ENCODE results near the gene ANKK1. TPM values are rescaled to one million over a fixed set of nuclear protein-coding genes. Genes with fewer than 3 reads are reported as not detected.

The ANKK1 gene
- total and polyA plus RNA-seq, 8 donors = 0.12 to 2.1 (median 0.22) TPM; not detected in 1

DNA sequence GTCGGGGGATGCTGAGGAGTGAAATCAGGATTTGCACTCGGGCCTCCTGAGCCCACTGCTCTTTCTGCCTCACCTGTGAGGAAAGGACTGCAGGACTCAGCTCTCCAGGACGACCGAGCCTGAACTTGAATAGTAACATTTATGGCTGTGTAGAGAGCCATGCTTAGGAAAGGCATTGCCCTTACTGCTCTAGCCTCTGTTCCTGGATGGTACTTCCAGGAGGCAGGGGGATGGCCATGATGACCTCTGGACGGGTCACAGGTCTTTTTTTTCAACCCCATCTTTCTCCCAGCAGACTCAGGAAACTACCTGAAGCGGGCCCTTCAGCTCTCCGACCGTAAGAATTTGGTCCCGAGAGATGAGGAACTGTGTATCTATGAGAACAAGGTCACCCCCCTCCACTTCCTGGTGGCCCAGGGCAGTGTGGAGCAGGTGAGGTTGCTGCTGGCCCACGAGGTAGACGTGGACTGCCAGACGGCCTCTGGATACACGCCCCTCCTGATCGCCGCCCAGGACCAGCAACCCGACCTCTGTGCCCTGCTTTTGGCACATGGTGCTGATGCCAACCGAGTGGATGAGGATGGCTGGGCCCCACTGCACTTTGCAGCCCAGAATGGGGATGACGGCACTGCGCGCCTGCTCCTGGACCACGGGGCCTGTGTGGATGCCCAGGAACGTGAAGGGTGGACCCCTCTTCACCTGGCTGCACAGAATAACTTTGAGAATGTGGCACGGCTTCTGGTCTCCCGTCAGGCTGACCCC is 11.3 kb downstream of the ANKK1 start:
- DNase-seq = no peak
- 72 to 80% methylated on average over 24 of the region's 24 CpGs for WGBS, 2 donors

DNA sequence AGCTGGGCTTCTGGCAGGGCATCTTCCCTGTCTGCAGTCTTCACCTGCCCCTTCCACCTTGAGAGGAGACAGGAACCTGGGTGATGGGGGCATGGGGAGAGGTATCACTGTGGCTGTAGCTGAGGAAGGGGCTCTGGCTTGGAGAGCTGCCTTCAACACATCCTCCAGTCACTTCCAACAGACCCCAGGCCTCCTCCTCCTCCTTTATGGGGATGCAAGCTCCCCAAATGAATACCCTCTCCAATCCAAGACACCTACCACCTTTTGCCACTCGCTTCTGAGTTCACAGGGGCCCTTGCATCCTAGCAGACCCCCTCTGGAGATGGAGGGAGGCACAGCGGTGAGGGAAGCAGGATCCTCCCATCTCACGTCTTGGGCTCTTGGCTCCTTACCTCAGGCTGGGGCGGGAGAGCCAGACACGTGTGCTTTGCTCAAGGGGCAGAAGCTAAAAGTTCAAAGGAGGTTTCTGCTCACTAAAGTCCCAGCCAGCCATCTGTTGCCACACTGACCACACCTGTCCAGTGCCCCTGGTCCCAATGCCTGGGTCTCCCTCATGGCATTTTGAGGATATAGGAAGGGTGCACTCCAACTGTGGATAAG is 13.2 kb downstream of the ANKK1 start:
- H3K36me3 ChIP-seq = no peaks in the 10 kb centered on the region
- WGBS, 2 donors = 63 to 71% methylated on average over 5 of the region's 5 CpGs
- no peaks in the 10 kb centered on the region for H3K9me3 ChIP-seq
- ATAC-seq (no peak), DNase-seq (no peak), FAIRE-seq (no peak)
- no peaks in the 10 kb centered on the region for H3K4me1 ChIP-seq
- no peak overlapping the region for H3K4me3 ChIP-seq
- intact Hi-C loops (cut with DNase I) = no loop called here
- no peaks in the 10 kb centered on the region for H3K27me3 ChIP-seq
- TF ChIP-seq, protein P1, sequence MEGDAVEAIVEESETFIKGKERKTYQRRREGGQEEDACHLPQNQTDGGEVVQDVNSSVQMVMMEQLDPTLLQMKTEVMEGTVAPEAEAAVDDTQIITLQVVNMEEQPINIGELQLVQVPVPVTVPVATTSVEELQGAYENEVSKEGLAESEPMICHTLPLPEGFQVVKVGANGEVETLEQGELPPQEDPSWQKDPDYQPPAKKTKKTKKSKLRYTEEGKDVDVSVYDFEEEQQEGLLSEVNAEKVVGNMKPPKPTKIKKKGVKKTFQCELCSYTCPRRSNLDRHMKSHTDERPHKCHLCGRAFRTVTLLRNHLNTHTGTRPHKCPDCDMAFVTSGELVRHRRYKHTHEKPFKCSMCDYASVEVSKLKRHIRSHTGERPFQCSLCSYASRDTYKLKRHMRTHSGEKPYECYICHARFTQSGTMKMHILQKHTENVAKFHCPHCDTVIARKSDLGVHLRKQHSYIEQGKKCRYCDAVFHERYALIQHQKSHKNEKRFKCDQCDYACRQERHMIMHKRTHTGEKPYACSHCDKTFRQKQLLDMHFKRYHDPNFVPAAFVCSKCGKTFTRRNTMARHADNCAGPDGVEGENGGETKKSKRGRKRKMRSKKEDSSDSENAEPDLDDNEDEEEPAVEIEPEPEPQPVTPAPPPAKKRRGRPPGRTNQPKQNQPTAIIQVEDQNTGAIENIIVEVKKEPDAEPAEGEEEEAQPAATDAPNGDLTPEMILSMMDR (IDR thresholded peaks at IDR 0.05) = no peak
- H3K27ac ChIP-seq = no peak overlapping the region

More for the DNA sequence above, 11.3 kb downstream of the ANKK1 start:
- intact Hi-C loops (cut with DNase I) = no loop called here
- TF ChIP-seq, protein P1 (IDR thresholded peaks at IDR 0.05) = no peak
- H3K4me1 ChIP-seq = no peaks in the 10 kb centered on the region
- no peak for ATAC-seq
- no peak overlapping the region for H3K27ac ChIP-seq
- no peak overlapping the region for H3K4me3 ChIP-seq
- FAIRE-seq = no peak
- no peaks in the 10 kb centered on the region for H3K9me3 ChIP-seq
- no peaks in the 10 kb centered on the region for H3K27me3 ChIP-seq
- no peaks in the 10 kb centered on the region for H3K36me3 ChIP-seq

DNA sequence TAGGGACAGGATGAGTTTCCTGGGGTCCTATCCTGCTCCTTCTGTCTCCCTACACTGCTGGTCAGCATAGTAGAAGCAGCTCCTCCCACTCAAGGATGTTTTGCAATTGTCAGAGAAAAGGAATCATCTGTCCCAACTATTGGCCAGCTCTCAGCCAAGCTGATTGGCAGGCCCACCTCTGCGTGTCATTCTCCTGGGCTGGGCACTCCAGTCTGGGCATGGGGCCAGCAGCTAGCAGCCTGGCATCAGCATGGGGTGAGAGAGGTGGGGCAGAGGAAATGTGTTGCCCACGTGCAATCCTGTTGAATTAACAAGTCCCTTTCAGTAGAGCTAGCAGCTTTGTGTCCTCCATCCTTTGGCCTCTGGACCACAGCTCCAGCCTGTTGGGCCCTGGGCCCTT is 14.1 kb downstream of the ANKK1 start:
- no peak overlapping the region for H3K27ac ChIP-seq
- 3 to 4% methylated on average over 2 of the region's 2 CpGs for WGBS, 2 donors
- DNase-seq (peak; percentile 44 to 84 (median 72)), ATAC-seq (peak; percentile 75 to 95 (median 92)), FAIRE-seq (no peak)
- H3K4me3 ChIP-seq = no peak overlapping the region
- H3K36me3 ChIP-seq = no peaks in the 10 kb centered on the region
- H3K9me3 ChIP-seq = no peaks in the 10 kb centered on the region
- no peaks in the 10 kb centered on the region for H3K27me3 ChIP-seq
- intact Hi-C loops (cut with DNase I) = no loop called here
- TF ChIP-seq, protein P1 (IDR thresholded peaks at IDR 0.05) = no peak
- no peaks in the 10 kb centered on the region for H3K4me1 ChIP-seq

DNA sequence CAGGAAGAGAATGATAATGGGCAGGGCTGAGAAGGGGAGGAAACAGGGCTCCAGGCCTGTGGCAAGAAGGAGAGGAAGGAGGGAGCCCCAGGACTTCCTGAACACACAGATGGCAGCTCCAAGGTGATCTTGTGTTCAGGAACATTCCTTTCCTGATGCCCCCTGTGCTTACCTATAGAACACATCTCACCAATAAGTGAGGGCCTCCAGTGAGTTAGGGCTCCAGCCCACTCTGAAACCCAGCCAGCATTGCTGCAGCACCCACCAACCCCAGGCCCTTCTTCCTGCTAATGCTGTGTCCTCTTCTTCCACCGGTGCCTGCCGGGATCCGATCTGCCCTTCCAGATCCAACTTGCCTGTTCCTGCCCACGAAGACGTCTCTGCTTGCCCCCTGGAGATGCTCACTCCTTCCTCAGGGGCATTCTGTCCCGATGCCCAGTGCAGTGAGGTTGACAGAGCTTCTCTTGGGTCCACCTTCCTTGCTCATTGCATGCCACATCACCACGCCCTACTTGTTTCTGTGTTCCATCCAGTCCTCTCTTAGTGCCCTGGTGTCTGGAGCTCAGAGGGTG is 17.4 kb downstream of the ANKK1 start:
- FAIRE-seq = no peak
- Histone ChIP-seq H3K9me3 (no peaks in the 10 kb centered on the region), H3K4me3 (no peak overlapping the region), H3K4me1 (no peaks in the 10 kb centered on the region), H3K36me3 (no peaks in the 10 kb centered on the region), H3K27ac (no peak overlapping the region), H3K27me3 (no peaks in the 10 kb centered on the region)
- intact Hi-C loops (cut with DNase I) = no loop called here
- no peak for ATAC-seq
- TF ChIP-seq, protein P1 (IDR thresholded peaks at IDR 0.05) = no peak
- no peak for DNase-seq
- 65 to 81% methylated on average over 7 of the region's 7 CpGs for WGBS, 2 donors

All from pancreas (tissue), 10 donors.